Measurements from ENCODE around the gene TSPAN16. TPM values are rescaled to one million over a fixed set of nuclear protein-coding genes. Genes with fewer than 3 reads are reported as not detected.
A peak's percentile ranks its signal among the peaks of the same experiment; 100 is the strongest.

The TSPAN16 gene
- total and polyA plus RNA-seq, 2 experiments from 2014 or later: not detected

- Histone ChIP-seq H2AFZ (peak overlapping the region; percentile 56; the same call in 1 of the 2 replicates), H3K4me1 (ENCODE audit: insufficient read depth) (peaks cover 10% of the 10 kb centered on the region; the same call in 1 of the 2 replicates), H3K4me3 (no peak overlapping the region), H3K9me2 (ENCODE audit: insufficient read depth) (no peaks in the 10 kb centered on the region), H3K79me2 (replicated peaks; ENCODE audit: insufficient read depth) (no peaks in the 10 kb centered on the region), H3K27me3 (ENCODE audit: insufficient read depth) (no peaks in the 10 kb centered on the region), H3K36me3 (ENCODE audit: insufficient read depth) (no peaks in the 10 kb centered on the region), H3K27ac (ENCODE audit: low read depth) (no peak overlapping the region), H4K20me1 (replicated peaks; ENCODE audit: insufficient read depth) (no peaks in the 10 kb centered on the region), H3K4me2 (no peak overlapping the region), H3F3A (replicated peaks; ENCODE audit: low read depth) (no peaks in the 10 kb centered on the region)
- no peaks in the 10 kb centered on the region for H3K27me3 Mint-ChIP-seq (ENCODE audit: insufficient read depth, low read depth, poor library complexity)
- H3K9me3 Mint-ChIP-seq: peaks cover 26% of the 10 kb centered on the region
- H3K4me3 Mint-ChIP-seq: no peak overlapping the region
- H3K27ac Mint-ChIP-seq: no peak overlapping the region
- ATAC-seq (no peak), DNase-seq (ENCODE audit: low spot score) (no peak)
- H3K36me3 Mint-ChIP-seq (ENCODE audit: low read depth): peaks cover 4% of the 10 kb centered on the region; the same call in 1 of the 3 replicates
- TF ChIP-seq NANOG (IDR thresholded peaks at IDR 0.05; ENCODE audit: borderline replicate concordance): no peak
- TF ChIP-seq STAT1 (IDR thresholded peaks at IDR 0.05; ENCODE audit: unreplicated experiment): no peak
- no peak for TF ChIP-seq REST (IDR thresholded peaks at IDR 0.05; ENCODE audit: unreplicated experiment)
- TF ChIP-seq EZH2phosphoT487 (IDR thresholded peaks at IDR 0.05; ENCODE audit: unreplicated experiment): no peak
- TF ChIP-seq ZNF462 (CRISPR knock-in tag; IDR thresholded peaks at IDR 0.05): no peak
- no peak for TF ChIP-seq POLR2AphosphoS5 (IDR thresholded peaks at IDR 0.05; ENCODE audit: low read depth)
- TF ChIP-seq CREB1 (CRISPR knock-in tag; IDR thresholded peaks at IDR 0.05; ENCODE audit: low read depth): no peak
- H3K4me1 Mint-ChIP-seq: peaks cover 7% of the 10 kb centered on the region; the same call in 2 of the 3 replicates
Measured at GRCh38 chr19:11279505-11280236, 16.3 kb upstream of the TSPAN16 start.
